C4-2B (cell line): Measurements from ENCODE around the gene RFTN1.

Source experiments
- CTCF ChIP-seq: fragments of 450-650 bp; conservative IDR thresholded peaks from 2 replicates; pipeline ENCODE4 v1.5.1; 2017; ENCODE audit warnings: mild to moderate bottlenecking
- ZFX ChIP-seq: fragments of 450-650 bp; IDR thresholded peaks from 2 replicates; pipeline ENCODE4 v1.6.1; 2017

DNA sequence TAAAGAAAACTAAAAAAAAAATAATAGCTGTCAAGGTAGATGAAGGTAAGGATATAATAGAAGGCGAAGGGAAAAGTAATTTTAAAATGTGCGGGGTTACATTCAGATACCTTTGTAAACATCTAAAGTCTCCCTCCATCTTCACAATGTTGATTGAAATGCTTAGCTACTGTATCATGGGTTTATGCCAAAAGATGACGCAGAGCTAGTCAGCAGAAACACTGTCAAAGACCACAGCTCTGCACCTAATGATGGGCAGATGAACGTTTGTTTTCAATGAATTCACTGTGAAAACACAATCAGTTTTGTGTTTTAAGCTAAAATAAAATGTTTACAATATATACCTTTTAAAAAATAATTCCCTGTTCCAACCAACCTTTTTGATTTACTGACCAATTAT is 61.2 kb downstream of the RFTN1 start:
- TF ChIP-seq CTCF = no peak
- no peak for TF ChIP-seq ZFX
